ENCODE data around the gene CEP83.

Gene CEP83

GRCh38 chr12:94286583-94287244, 173.0 kb downstream of the CEP83 start:
- no peak for DNase-seq (ENCODE audit: extremely low read depth, low read depth)
- TF ChIP-seq CTCF (IDR thresholded peaks at IDR 0.05; ENCODE audit: low read depth, low read length, missing control alignments): no peak
- H3K4me3 ChIP-seq (replicated peaks; ENCODE audit: low read depth, low read length): no peak overlapping the region

- TF ChIP-seq CTCF (IDR thresholded peaks at IDR 0.05; ENCODE audit: low read depth, low read length, missing control alignments): no peak
- DNase-seq (ENCODE audit: extremely low read depth, low read depth): no peak
- H3K4me3 ChIP-seq (replicated peaks; ENCODE audit: low read depth, low read length): no peak overlapping the region
These were observed 173.6 kb downstream of the CEP83 start for GRCh38 chr12:94285943-94286582.

- DNase-seq (ENCODE audit: extremely low read depth, low read depth): no peak
- no peak for TF ChIP-seq CTCF (IDR thresholded peaks at IDR 0.05; ENCODE audit: low read depth, low read length, missing control alignments)
- no peak overlapping the region for H3K4me3 ChIP-seq (replicated peaks; ENCODE audit: low read depth, low read length)
These were observed 174.8 kb downstream of the CEP83 start for GRCh38 chr12:94284859-94285258.

- DNase-seq (ENCODE audit: extremely low read depth, low read depth): no peak
These were observed 175.6 kb downstream of the CEP83 start for GRCh38 chr12:94284046-94284445.

GRCh38 chr12:94282675-94283074, 177.0 kb downstream of the CEP83 start:
- no peak overlapping the region for H3K4me3 ChIP-seq (replicated peaks; ENCODE audit: low read depth, low read length)
- no peak for DNase-seq (ENCODE audit: extremely low read depth, low read depth)
- TF ChIP-seq CTCF (IDR thresholded peaks at IDR 0.05; ENCODE audit: low read depth, low read length, missing control alignments): no peak

More at GRCh38 chr12:94284046-94284445, 175.6 kb downstream of the CEP83 start:
- H3K4me3 ChIP-seq (replicated peaks; ENCODE audit: low read depth, low read length): no peak overlapping the region
- TF ChIP-seq CTCF (IDR thresholded peaks at IDR 0.05; ENCODE audit: low read depth, low read length, missing control alignments): no peak

- no peak overlapping the region for H3K4me3 ChIP-seq (replicated peaks; ENCODE audit: low read depth, low read length)
- DNase-seq (ENCODE audit: extremely low read depth, low read depth): no peak
- TF ChIP-seq CTCF (IDR thresholded peaks at IDR 0.05; ENCODE audit: low read depth, low read length, missing control alignments): no peak
These were observed 179.6 kb downstream of the CEP83 start for GRCh38 chr12:94280063-94280462.
